Measurements from ENCODE around the gene PFDN6. TPM values are rescaled to one million over a fixed set of nuclear protein-coding genes. Genes with fewer than 3 reads are reported as not detected.

The PFDN6 gene
- total RNA-seq, 1 experiment from 2014 or later: 85.8 TPM

GRCh38 chr6:33243476-33243875 lies 45.9 kb upstream of the PFDN6 start:
- H3K4ac ChIP-seq (ENCODE audit: low read depth, low read length): no peak overlapping the region
- Mint-ChIP-seq H3K9me3 (no peaks in the 10 kb centered on the region; a peak in 1 of 5 replicates), H3K4me1 (peaks cover 5% of the 10 kb centered on the region in 2 experiments), H3K27me3 (ENCODE audit: low read depth) (peaks cover 85% of the 10 kb centered on the region), H3K4me3 (no peak overlapping the region; a peak in 1 of 5 replicates), H3K27ac (no peak overlapping the region), H3K36me3 (ENCODE audit: insufficient read depth in 1 of 3, low read depth in 3 of 3) (no peaks in the 10 kb centered on the region)
- no peak overlapping the region for H3K18ac ChIP-seq (ENCODE audit: insufficient read length, low read depth, low read length)
- H2BK20ac ChIP-seq (ENCODE audit: low read depth, low read length, poor library complexity, severe bottlenecking): no peak overlapping the region
- TF ChIP-seq CTCF (conservative IDR thresholded peaks at IDR 0.05): no peak
- no peaks in the 10 kb centered on the region; the same call in 1 of the 2 replicates for H3K4me1 ChIP-seq (ENCODE audit: insufficient read depth, low read length)
- H2BK120ac ChIP-seq (ENCODE audit: low read depth, low read length, poor library complexity, severe bottlenecking): no peak overlapping the region
- H3K23me2 ChIP-seq (ENCODE audit: insufficient read length, low read depth, low read length, poor library complexity, severe bottlenecking): peaks cover 6% of the 10 kb centered on the region
- no peaks in the 10 kb centered on the region for H3K79me1 ChIP-seq (ENCODE audit: insufficient read depth, low read depth, low read length, poor library complexity, severe bottlenecking)
- no peak overlapping the region for H2BK5ac ChIP-seq (ENCODE audit: insufficient read length, low read length)
- H4K20me1 ChIP-seq (ENCODE audit: control insufficient read depth, insufficient read depth, insufficient read length): no peaks in the 10 kb centered on the region
- no peak overlapping the region for H3K27ac ChIP-seq (ENCODE audit: insufficient read length, low read depth, low read length)
- no peaks in the 10 kb centered on the region for H3K9me3 ChIP-seq (ENCODE audit: control insufficient read depth, low read depth, low read length)
- no CpG with 5 or more reads among the region's 1 CpG for whole genome bisulfite sequencing (ENCODE audit: extremely low coverage, insufficient read length, low lambda C conversion rate)
- H3K9ac ChIP-seq (ENCODE audit: extremely low read depth, insufficient read length, low read length): no peak overlapping the region
- no peak overlapping the region for H2BK15ac ChIP-seq (ENCODE audit: low read depth, low read length)
- H4K8ac ChIP-seq (replicated peaks; ENCODE audit: insufficient read length, low read depth, low read length): no peak overlapping the region
- H3K4me2 ChIP-seq (ENCODE audit: insufficient read depth, insufficient read length, low read length): no peak overlapping the region
- no peak overlapping the region for H2AK5ac ChIP-seq (ENCODE audit: insufficient read length, low read length)
- H3K27me3 ChIP-seq (ENCODE audit: insufficient read depth, low read length): no peaks in the 10 kb centered on the region; the same call in 1 of the 2 replicates
- H3K79me2 ChIP-seq (ENCODE audit: insufficient read depth, low read length): no peaks in the 10 kb centered on the region
- H3K14ac ChIP-seq (ENCODE audit: insufficient read depth, low read length): no peak overlapping the region
- H3K23ac ChIP-seq (ENCODE audit: insufficient read length, low read depth, low read length): no peak overlapping the region
- H4K5ac ChIP-seq (ENCODE audit: insufficient read length, low read depth, low read length): no peak overlapping the region
- H3T11ph ChIP-seq (ENCODE audit: low read length): no peak overlapping the region
- H3K56ac ChIP-seq (ENCODE audit: insufficient read length, low read depth, low read length): no peak overlapping the region
- H4K91ac ChIP-seq (ENCODE audit: insufficient read length, low read depth, low read length): no peak overlapping the region
- H2BK12ac ChIP-seq (ENCODE audit: insufficient read length, low read depth, low read length): no peak overlapping the region
- H2AFZ ChIP-seq (ENCODE audit: low read length): no peak overlapping the region
- DNase-seq: no peak

Measured in H9 (cell line).